TTC549 (cell line): ENCODE data around the gene SCN5A.

Source experiments
- FAIRE-seq: peaks from 2 replicates; lab custom pipeline; 2012; peaks lifted over from hg19 to GRCh38; lab: Jason Lieb, UNC

SCN5A gene

GRCh38 chr3:38600551-38600950 lies 48.9 kb downstream of the SCN5A start:
- FAIRE-seq: no peak

- no peak for FAIRE-seq
Observed at GRCh38 chr3:38599886-38600285, 49.6 kb downstream of the SCN5A start.

GRCh38 chr3:38598791-38599190 lies 50.7 kb downstream of the SCN5A start:
- FAIRE-seq: no peak

- no peak for FAIRE-seq
Observed at GRCh38 chr3:38597502-38598060, 51.9 kb downstream of the SCN5A start.

GRCh38 chr3:38595393-38595792 lies 54.1 kb downstream of the SCN5A start:
- FAIRE-seq: no peak

GRCh38 chr3:38590521-38590920 lies 59.0 kb downstream of the SCN5A start:
- no peak for FAIRE-seq

GRCh38 chr3:38588995-38589937 lies 60.2 kb downstream of the SCN5A start:
- FAIRE-seq: no peak

- no peak for FAIRE-seq
Observed at GRCh38 chr3:38588371-38588971, 61.0 kb downstream of the SCN5A start.

- FAIRE-seq: no peak
Observed at GRCh38 chr3:38587548-38588131, 61.8 kb downstream of the SCN5A start.

GRCh38 chr3:38586546-38587520 lies 62.7 kb downstream of the SCN5A start:
- no peak for FAIRE-seq

- FAIRE-seq: no peak
Observed at GRCh38 chr3:38585791-38586420, 63.6 kb downstream of the SCN5A start.

GRCh38 chr3:38583688-38584087 lies 65.8 kb downstream of the SCN5A start:
- no peak for FAIRE-seq

GRCh38 chr3:38582941-38583645 lies 66.4 kb downstream of the SCN5A start:
- FAIRE-seq: no peak

GRCh38 chr3:38582316-38582715 lies 67.2 kb downstream of the SCN5A start:
- no peak for FAIRE-seq

GRCh38 chr3:38581774-38582173 lies 67.7 kb downstream of the SCN5A start:
- no peak for FAIRE-seq

- no peak for FAIRE-seq
Observed at GRCh38 chr3:38580450-38581382, 68.8 kb downstream of the SCN5A start.

GRCh38 chr3:38579551-38580449 lies 69.7 kb downstream of the SCN5A start:
- no peak for FAIRE-seq

GRCh38 chr3:38579141-38579540 lies 70.3 kb downstream of the SCN5A start:
- no peak for FAIRE-seq
